ENCODE data around the gene DSTYK. TPM values are rescaled to one million over a fixed set of nuclear protein-coding genes. Genes with fewer than 3 reads are reported as not detected.

DSTYK gene
- total RNA-seq, 1 experiment from 2014 or later = 10.2 TPM

GRCh38 chr1:205247130-205247921 is 35.8 kb upstream of the DSTYK start:
- H3K4me3 ChIP-seq = no peak overlapping the region
- peak in 1 of 2 experiments; percentile 15 for DNase-seq (ENCODE audit: low read depth in 1 of 2, low spot score in 2 of 2)
- no peaks in the 10 kb centered on the region for H3K27me3 ChIP-seq (replicated peaks)
- peaks cover 21% of the 10 kb centered on the region for H3K4me1 ChIP-seq (replicated peaks)
- H3K9me3 ChIP-seq (replicated peaks) = no peaks in the 10 kb centered on the region
- no peaks in the 10 kb centered on the region for H3K36me3 ChIP-seq
- no peak overlapping the region for H3K27ac ChIP-seq

DNA sequence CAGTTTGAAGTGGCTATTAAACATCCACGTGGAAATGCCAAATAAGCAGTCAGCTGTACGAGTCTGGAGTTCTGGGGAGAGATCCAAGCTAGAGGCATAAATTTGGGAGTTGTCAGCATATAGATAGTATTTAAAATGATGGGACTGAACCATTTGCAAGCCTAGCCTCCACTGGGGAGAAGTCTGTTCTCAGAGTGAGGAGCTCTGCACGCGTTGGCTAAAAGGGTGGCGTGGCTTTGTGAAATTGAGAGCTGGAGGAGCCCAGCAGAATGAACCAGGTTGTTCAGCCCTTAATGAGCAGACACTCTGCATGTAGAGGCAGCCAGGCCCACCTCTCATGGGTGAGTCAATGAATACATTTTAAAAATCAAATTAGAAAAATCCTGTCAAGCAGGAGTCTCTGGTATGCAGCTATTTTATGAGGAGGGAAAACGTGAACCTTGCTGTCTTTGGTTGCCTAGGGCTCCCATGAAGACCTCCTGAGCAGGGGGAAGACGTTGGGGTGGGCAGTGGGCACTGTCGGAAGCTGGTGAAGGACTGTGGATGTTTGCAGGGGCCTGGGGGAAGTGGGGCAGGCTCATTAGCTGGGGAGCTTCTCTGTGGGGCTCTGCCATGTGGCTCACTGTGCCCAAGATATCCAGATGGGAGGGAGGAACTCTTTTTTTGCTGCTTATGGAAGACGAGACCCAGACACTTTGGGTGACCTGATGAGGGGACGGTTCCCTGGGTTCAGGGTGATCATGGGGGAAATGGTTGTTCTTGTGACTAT is 35.0 kb upstream of the DSTYK start:
- no peaks in the 10 kb centered on the region for H3K9me3 ChIP-seq (replicated peaks)
- no peak for DNase-seq (ENCODE audit: low read depth in 1 of 2, low spot score in 2 of 2)
- H3K4me3 ChIP-seq = no peak overlapping the region
- H3K4me1 ChIP-seq (replicated peaks) = peaks cover 21% of the 10 kb centered on the region
- no peaks in the 10 kb centered on the region for H3K27me3 ChIP-seq (replicated peaks)
- no peak overlapping the region for H3K27ac ChIP-seq
- no peaks in the 10 kb centered on the region for H3K36me3 ChIP-seq

DNA sequence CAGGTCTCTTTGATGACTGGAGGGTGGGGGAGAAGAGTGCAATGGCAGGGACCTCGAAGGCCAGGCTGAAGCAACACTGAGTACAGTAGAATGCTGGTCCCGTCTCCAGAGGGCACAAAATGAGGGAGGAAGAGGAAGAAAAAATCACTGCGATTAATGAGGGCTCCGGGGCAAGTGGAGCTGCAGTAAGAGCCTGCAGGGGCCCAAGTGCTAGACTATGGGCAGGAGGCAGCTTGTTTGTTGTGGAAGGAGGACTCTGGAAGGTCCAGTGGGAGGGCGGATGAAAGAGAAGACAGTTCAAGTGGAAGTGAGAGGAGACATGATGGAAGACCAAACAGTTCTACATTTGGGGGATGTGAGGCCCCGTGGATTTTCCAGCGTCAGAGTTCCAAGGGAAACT is 33.6 kb upstream of the DSTYK start:
- Histone ChIP-seq H3K9me3 (replicated peaks) (no peaks in the 10 kb centered on the region), H3K4me1 (replicated peaks) (peaks cover 21% of the 10 kb centered on the region), H3K27ac (no peak overlapping the region), H3K4me3 (no peak overlapping the region), H3K36me3 (no peaks in the 10 kb centered on the region), H3K27me3 (replicated peaks) (no peaks in the 10 kb centered on the region)
- no peak for DNase-seq (ENCODE audit: low read depth in 1 of 2, low spot score in 2 of 2)

DNA sequence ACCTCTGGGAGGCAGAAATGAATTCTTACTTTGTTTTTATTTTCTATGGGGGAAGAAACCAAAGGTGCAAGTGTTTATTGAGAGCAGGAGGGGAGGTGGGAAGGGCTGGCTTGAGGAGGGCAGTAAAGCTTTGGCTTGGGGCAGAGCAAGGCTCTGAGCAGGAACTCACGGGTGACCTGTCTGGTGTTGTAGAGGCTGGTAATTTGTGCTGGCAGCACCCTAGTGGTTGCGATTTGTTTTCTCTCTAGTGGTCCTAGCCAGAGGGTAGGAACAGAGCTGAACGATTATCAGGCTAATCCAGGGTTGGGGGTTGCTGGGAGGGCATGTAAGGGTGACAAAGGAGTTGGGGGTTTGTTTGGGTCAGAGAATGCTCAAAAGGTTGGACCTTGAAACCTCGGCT is 32.9 kb upstream of the DSTYK start:
- H3K27me3 ChIP-seq (replicated peaks) = no peaks in the 10 kb centered on the region
- DNase-seq (ENCODE audit: low read depth in 1 of 2, low spot score in 2 of 2) = no peak
- no peak overlapping the region for H3K27ac ChIP-seq
- H3K4me1 ChIP-seq (replicated peaks) = peaks cover 17% of the 10 kb centered on the region
- H3K36me3 ChIP-seq = no peaks in the 10 kb centered on the region
- H3K9me3 ChIP-seq (replicated peaks) = no peaks in the 10 kb centered on the region
- H3K4me3 ChIP-seq = no peak overlapping the region

DNA sequence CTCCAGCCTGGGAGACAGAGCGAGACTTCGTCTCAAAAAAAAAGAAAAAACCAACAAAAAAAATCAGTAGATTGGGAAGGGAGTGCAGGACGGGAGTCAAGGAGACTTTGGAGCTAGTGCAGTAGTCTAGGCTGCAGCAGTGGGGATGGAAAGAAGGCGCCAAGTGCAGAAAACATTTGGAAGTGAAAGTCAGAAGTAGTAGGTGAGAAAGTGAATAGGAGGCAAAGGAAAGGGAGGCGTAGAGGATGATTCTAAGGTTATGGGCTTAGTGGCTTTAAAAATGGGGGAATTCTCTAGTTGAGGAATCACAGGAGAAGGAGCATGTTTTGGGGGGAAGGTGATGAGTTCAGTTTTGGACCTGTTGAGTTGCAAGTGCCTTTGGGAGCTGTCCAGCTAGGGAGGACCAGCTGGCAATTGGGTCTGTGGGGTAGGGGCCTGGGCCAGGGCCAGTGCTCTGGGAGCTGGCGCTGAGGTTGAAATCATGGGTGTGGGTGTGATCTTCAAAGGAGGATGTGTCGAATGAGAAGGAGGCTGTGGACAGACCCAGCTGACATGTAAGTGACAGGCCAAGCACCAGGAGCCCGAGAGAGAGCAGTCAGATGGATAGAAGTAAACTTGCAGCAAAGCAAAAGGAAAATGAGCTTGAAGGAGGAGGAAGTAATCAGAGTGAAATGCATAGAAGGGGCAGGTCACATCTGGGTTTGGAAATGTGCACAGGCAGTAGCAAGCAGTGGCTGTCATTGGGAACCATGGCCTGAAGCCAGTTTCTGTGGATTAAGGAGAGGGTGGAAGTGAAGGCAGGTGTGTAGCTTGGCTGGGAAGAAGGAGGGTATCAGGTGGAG is 32.1 kb upstream of the DSTYK start:
- Histone ChIP-seq H3K9me3 (replicated peaks) (no peaks in the 10 kb centered on the region), H3K27ac (no peak overlapping the region), H3K4me1 (replicated peaks) (peaks cover 12% of the 10 kb centered on the region), H3K27me3 (replicated peaks) (no peaks in the 10 kb centered on the region), H3K36me3 (no peaks in the 10 kb centered on the region), H3K4me3 (no peak overlapping the region)
- DNase-seq (ENCODE audit: low read depth in 1 of 2, low spot score in 2 of 2) = no peak

GRCh38 chr1:205241366-205242030 is 30.0 kb upstream of the DSTYK start:
- H3K36me3 ChIP-seq = no peaks in the 10 kb centered on the region
- H3K9me3 ChIP-seq (replicated peaks) = no peaks in the 10 kb centered on the region
- no peak for DNase-seq (ENCODE audit: low read depth in 1 of 2, low spot score in 2 of 2)
- H3K4me3 ChIP-seq = no peak overlapping the region
- no peak overlapping the region for H3K27ac ChIP-seq
- no peaks in the 10 kb centered on the region for H3K27me3 ChIP-seq (replicated peaks)
- no peaks in the 10 kb centered on the region for H3K4me1 ChIP-seq (replicated peaks)

GRCh38 chr1:205240569-205240968 is 29.1 kb upstream of the DSTYK start:
- DNase-seq (ENCODE audit: low read depth in 1 of 2, low spot score in 2 of 2) = no peak
- Histone ChIP-seq H3K9me3 (replicated peaks) (no peaks in the 10 kb centered on the region), H3K27ac (no peak overlapping the region), H3K36me3 (no peaks in the 10 kb centered on the region), H3K27me3 (replicated peaks) (no peaks in the 10 kb centered on the region), H3K4me3 (no peak overlapping the region), H3K4me1 (replicated peaks) (no peaks in the 10 kb centered on the region)

DNA sequence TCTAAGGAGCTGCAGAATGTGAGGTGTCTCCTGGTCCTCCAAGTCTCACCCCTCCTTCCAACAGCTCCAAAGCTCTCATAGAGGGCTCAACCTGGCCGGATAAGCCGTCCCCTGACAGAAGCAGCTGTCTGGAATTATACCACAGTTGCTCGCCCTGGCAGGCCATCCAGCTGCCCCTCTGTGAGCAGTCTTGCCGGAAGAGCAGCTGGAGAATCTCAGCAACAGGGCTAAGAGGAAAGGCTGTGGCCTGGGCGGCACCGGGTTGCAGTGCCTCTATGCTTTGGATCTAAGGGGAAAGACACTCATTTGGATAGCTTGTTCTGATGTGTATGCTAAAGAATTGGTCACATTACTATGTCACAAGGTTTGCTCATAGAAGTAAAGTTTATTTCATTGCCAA is 28.6 kb upstream of the DSTYK start:
- H3K4me1 ChIP-seq (replicated peaks) = no peaks in the 10 kb centered on the region
- no peak overlapping the region for H3K4me3 ChIP-seq
- H3K36me3 ChIP-seq = no peaks in the 10 kb centered on the region
- DNase-seq (ENCODE audit: low read depth in 1 of 2, low spot score in 2 of 2) = no peak
- no peaks in the 10 kb centered on the region for H3K27me3 ChIP-seq (replicated peaks)
- H3K9me3 ChIP-seq (replicated peaks) = no peaks in the 10 kb centered on the region
- H3K27ac ChIP-seq = no peak overlapping the region

- no peak overlapping the region for H3K4me3 ChIP-seq
- H3K27ac ChIP-seq = no peak overlapping the region
- no peaks in the 10 kb centered on the region for H3K36me3 ChIP-seq
- H3K4me1 ChIP-seq (replicated peaks) = no peaks in the 10 kb centered on the region
- H3K27me3 ChIP-seq (replicated peaks) = no peaks in the 10 kb centered on the region
- H3K9me3 ChIP-seq (replicated peaks) = no peaks in the 10 kb centered on the region
- no peak for DNase-seq (ENCODE audit: low read depth in 1 of 2, low spot score in 2 of 2)
Measured at GRCh38 chr1:205239078-205239477, 27.6 kb upstream of the DSTYK start.

DNA sequence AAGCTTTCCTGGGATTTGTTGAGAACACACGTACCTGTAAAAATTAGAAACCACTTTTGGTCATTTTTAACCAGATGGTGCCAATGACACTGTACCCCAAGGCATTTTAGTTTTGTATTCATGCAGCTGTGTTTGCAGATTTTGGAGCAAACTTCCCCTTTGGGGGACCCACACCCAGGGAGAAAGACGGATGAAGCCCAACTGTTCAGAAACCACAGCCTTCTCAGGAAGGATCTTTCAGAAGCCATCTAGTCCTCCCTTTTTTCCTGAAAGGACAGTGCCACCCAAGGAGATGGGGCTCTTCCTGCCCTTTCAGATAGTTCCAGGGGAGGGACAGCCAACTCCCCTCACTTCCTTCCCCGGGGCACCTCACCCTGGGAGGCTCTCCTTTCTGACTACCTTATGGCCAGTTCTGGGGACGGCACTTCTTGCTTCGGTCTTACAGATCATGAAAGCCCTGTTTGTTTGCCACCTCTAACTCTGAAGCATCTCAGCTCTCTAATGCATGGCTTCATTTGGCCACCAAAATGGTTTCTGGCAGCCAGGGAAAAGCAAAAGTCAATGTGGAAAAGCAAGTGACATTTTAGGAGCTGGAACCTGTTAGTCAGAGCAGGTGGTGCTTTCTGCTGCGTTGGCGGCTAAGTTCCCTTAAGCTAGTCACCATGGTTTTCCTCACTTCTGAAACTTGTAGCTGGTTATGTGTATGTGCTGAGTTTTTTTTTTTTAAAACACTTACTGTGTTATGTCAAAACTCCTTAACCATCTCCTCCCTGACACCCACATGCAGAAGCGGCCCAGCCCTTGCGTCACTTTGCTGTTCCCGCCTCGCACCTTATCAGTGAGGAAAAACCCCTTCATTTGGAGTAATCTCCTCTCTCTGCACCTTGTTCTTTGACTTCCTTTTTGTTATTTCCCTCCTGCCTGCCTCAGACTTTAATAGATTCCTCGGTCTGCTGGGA is 26.3 kb upstream of the DSTYK start:
- DNase-seq (ENCODE audit: low read depth in 1 of 2, low spot score in 2 of 2) = no peak
- no peaks in the 10 kb centered on the region for H3K9me3 ChIP-seq (replicated peaks)
- H3K27ac ChIP-seq = no peak overlapping the region

DNA sequence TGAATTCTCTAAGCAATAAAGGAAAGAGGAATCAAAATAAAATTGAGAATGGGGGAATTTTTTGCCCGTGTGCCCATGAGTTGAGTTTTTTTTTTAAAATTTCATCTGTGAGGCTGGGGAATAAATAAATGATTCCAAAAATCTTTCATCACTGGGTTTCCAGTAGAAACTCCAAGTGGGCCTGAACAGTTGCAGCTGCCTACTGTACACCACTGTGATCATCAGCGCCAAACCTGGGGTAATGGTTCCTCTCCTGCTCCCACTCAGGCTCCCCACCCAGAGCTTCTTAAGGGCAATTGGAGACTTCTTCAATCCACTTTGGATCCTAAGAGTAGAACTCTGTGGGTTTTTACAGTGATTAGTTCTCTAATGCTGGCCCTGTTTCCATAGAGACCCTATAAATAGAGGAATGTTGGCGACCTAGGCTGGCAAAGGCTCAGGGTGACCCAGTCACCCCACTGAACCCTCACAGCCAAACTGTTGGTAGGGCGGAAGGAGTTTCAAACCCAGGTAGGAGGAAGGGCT is 25.5 kb upstream of the DSTYK start:
- Histone ChIP-seq H3K36me3 (no peaks in the 10 kb centered on the region), H3K9me3 (replicated peaks) (no peaks in the 10 kb centered on the region), H3K4me1 (replicated peaks) (no peaks in the 10 kb centered on the region), H3K4me3 (no peak overlapping the region), H3K27me3 (replicated peaks) (no peaks in the 10 kb centered on the region), H3K27ac (no peak overlapping the region)
- no peak for DNase-seq (ENCODE audit: low read depth in 1 of 2, low spot score in 2 of 2)

More for the DNA sequence above, 26.3 kb upstream of the DSTYK start:
- H3K36me3 ChIP-seq = no peaks in the 10 kb centered on the region
- H3K4me3 ChIP-seq = no peak overlapping the region
- H3K4me1 ChIP-seq (replicated peaks) = no peaks in the 10 kb centered on the region
- H3K27me3 ChIP-seq (replicated peaks) = no peaks in the 10 kb centered on the region

- no peaks in the 10 kb centered on the region for H3K27me3 ChIP-seq (replicated peaks)
- DNase-seq (ENCODE audit: low read depth in 1 of 2, low spot score in 2 of 2) = no peak
Measured at GRCh38 chr1:205236526-205236925, 25.0 kb upstream of the DSTYK start.

More at GRCh38 chr1:205236526-205236925, 25.0 kb upstream of the DSTYK start:
- no peak overlapping the region for H3K4me3 ChIP-seq
- no peaks in the 10 kb centered on the region for H3K36me3 ChIP-seq
- H3K9me3 ChIP-seq (replicated peaks) = no peaks in the 10 kb centered on the region
- no peaks in the 10 kb centered on the region for H3K4me1 ChIP-seq (replicated peaks)
- H3K27ac ChIP-seq = no peak overlapping the region

All from SJSA1 (cell line).